ENCODE measurements around the gene OVOL1.
"Not testable (repeated sequence)": the region's sequence is repeated elsewhere in the genome, so short reads cannot be mapped to it uniquely, and the experiment has no call there.

The OVOL1 gene

GRCh38 chr11:65817835-65818680, 31.2 kb downstream of the OVOL1 start:
- DNase-seq: peak; percentile 86

GRCh38 chr11:65821107-65821506, 34.2 kb downstream of the OVOL1 start:
- no peak for DNase-seq

- DNase-seq: no peak
Measured at GRCh38 chr11:65822776-65823528, 36.1 kb downstream of the OVOL1 start.

- DNase-seq: no peak
Measured at GRCh38 chr11:65826984-65827735, 40.3 kb downstream of the OVOL1 start.

GRCh38 chr11:65829459-65829858, 42.6 kb downstream of the OVOL1 start:
- no peak for DNase-seq

- DNase-seq: not testable (repeated sequence)
Measured at GRCh38 chr11:65832231-65832630, 45.4 kb downstream of the OVOL1 start.

GRCh38 chr11:65833297-65834030, 46.6 kb downstream of the OVOL1 start, which contains the start of gene SNX32:
TSS of gene SNX32 (plus strand) at chr11:65833963. CDS start at chr11:65834066, 103 bp downstream.
- peak; percentile 91 for DNase-seq

GRCh38 chr11:65834202-65834601, 47.3 kb downstream of the OVOL1 start:
- DNase-seq: no peak

GRCh38 chr11:65842144-65842543, 55.3 kb downstream of the OVOL1 start:
- DNase-seq: no peak

GRCh38 chr11:65843811-65844210, 56.9 kb downstream of the OVOL1 start:
- no peak for DNase-seq

GRCh38 chr11:65844231-65844872, 57.5 kb downstream of the OVOL1 start:
- no peak for DNase-seq
